K562 (cell line): ENCODE data around the gene NDUFA5. TPM values are rescaled to one million over a fixed set of nuclear protein-coding genes. Genes with fewer than 3 reads are reported as not detected.
A peak's percentile ranks its signal among the peaks of the same experiment; 100 is the strongest.
"Not testable (repeated sequence)": the region's sequence is repeated elsewhere in the genome, so short reads cannot be mapped to it uniquely, and the experiment has no call there.

Experiments
- ATAC-seq: fragments of 200-7000 bp; cut with Tn5 transposase; 3 replicates; pipeline ENCODE4 v1.9.1; 2020; ENCODE audit warnings: moderate library complexity
- BruUV-seq: library from RNA; stranded (reverse); fragments of 400-500 nt; replicated peaks from 2 replicates; lab custom pipeline; 2021; lab: Mats Ljungman, UMichigan
- CTCF ChIA-PET: fragments of 300-600 bp; formaldehyde crosslinking; extraction: SDS; loops from one replicate; lab custom pipeline; 2021; ENCODE audit warnings: low intra/inter-chr PET ratio; lab: Yijun Ruan, JAX
- POLR2A ChIA-PET: fragments of 300-600, 350-650 bp; sonication (Branson Sonifier 250); formaldehyde crosslinking; extraction: SDS; loops from one replicate; lab custom pipeline; 2021; ENCODE audit warnings: antibody characterized with exemption, inconsistent platforms; lab: Yijun Ruan, JAX
- DNase-seq, 4 experiments: peaks; one replicate each; pipeline versions ENCODE4 v3.0.0 to v3.0.0-alpha.2; 2011 to 2018; ENCODE audit warnings: low spot score in 3 of 4, mixed read lengths in 3 of 4; ENCODE audit errors: extremely low read depth in 1 of 4
- FAIRE-seq: peaks from 2 replicates; lab custom pipeline; 2011; peaks lifted over from hg19 to GRCh38; lab: Jason Lieb, UNC
- H2AFZ ChIP-seq: 2 replicates; pipeline ENCODE4 v1.6.0; 2011; ENCODE audit warnings: low read depth, low read length, control low read depth, inconsistent platforms
- H3K27ac ChIP-seq: fragments of 200-600 bp; 3 replicates; pipeline ENCODE4 v1.8.0; 2011; ENCODE audit warnings: low read depth, mild to moderate bottlenecking, control low read depth, inconsistent platforms, low read length, moderate library complexity, mixed read lengths; ENCODE audit errors: extremely low read depth
- H3K27me3 ChIP-seq, 2 experiments: fragments of 300-600 bp in 1 of 2; 2 replicates in 1 of 2; 3 replicates in 1 of 2; pipeline versions ENCODE4 v1.6.0 to v1.8.0; 2011; ENCODE audit warnings: inconsistent platforms in 2 of 2, low read length in 2 of 2, mild to moderate bottlenecking in 1 of 2, mixed read lengths in 1 of 2, moderate library complexity in 1 of 2; ENCODE audit not compliant: control insufficient read depth in 2 of 2, insufficient read depth in 2 of 2
- H3K36me3 ChIP-seq: fragments of 300-600 bp; 3 replicates; pipeline ENCODE4 v1.8.0; 2011; ENCODE audit warnings: mild to moderate bottlenecking, low read length, inconsistent platforms; ENCODE audit not compliant: control insufficient read depth, insufficient read depth
- H3K4me1 ChIP-seq, 2 experiments: fragments of 200-600 bp in 1 of 2; replicated peaks in 1 of 2; 2 replicates in 1 of 2; 3 replicates in 1 of 2; pipeline versions ENCODE4 v1.5.1 to v1.8.0; 2011; ENCODE audit warnings: inconsistent platforms in 2 of 2, low read length in 2 of 2, mild to moderate bottlenecking in 1 of 2, mixed read lengths in 1 of 2, moderate library complexity in 1 of 2; ENCODE audit not compliant: control insufficient read depth in 2 of 2, insufficient read depth in 2 of 2
- H3K4me2 ChIP-seq: 2 replicates; pipeline ENCODE4 v1.6.1; 2011; ENCODE audit warnings: low read length, control low read depth, inconsistent platforms, mixed read lengths; ENCODE audit not compliant: insufficient read depth
- H3K4me3 ChIP-seq: fragments of 200-600 bp; sonication (generic), shearing (Covaris generic); 2 replicates; pipeline ENCODE4 v1.5.1; 2016; ENCODE audit warnings: control low read depth, inconsistent platforms
- H3K79me2 ChIP-seq: fragments of 200-600 bp; 3 replicates; pipeline ENCODE4 v1.8.0; 2011; ENCODE audit warnings: low read length, inconsistent platforms; ENCODE audit not compliant: control insufficient read depth, insufficient read depth
- H3K9ac ChIP-seq, 2 experiments: 2 replicates each; pipeline versions ENCODE4 v1.6.0 to v1.6.1; 2011; ENCODE audit warnings: low read depth in 2 of 2, low read length in 2 of 2, control low read depth in 1 of 2, inconsistent platforms in 1 of 2, mild to moderate bottlenecking in 1 of 2, mixed read lengths in 1 of 2; ENCODE audit not compliant: insufficient read depth in 1 of 2
- H3K9me1 ChIP-seq: one replicate; pipeline ENCODE4 v1.6.0; 2011; ENCODE audit warnings: inconsistent platforms, mild to moderate bottlenecking, low read length, moderate library complexity; ENCODE audit not compliant: control insufficient read depth, insufficient read depth
- H3K9me3 ChIP-seq: replicated peaks from 2 replicates; pipeline ENCODE4 v1.5.1; 2011; ENCODE audit warnings: low read depth, low read length, inconsistent platforms; ENCODE audit not compliant: control insufficient read depth, insufficient read depth
- H4K20me1 ChIP-seq: replicated peaks from 2 replicates; pipeline ENCODE4 v1.6.1; 2011; ENCODE audit warnings: low read length, inconsistent platforms, mixed read lengths; ENCODE audit not compliant: control insufficient read depth, insufficient read depth
- CEBPG ChIP-seq, 3 experiments: fragments of 200-800 bp in 1 of 3; sonication (Bioruptor generic) in 1 of 3; sonication (generic) in 1 of 3; formaldehyde crosslinking in 1 of 3; IDR thresholded peaks in 2 of 3; conservative IDR thresholded peaks in 1 of 3; 2 replicates each; pipeline versions ENCODE4 v1.6.1 to v1.8.0; 2016 to 2022; ENCODE audit warnings: missing compliant biosample characterization in 2 of 3, missing genetic modification characterization in 2 of 3, mild to moderate bottlenecking in 1 of 3, missing genetic modification reagents in 1 of 3
- CTBP1 ChIP-seq: fragments of 450-650 bp; IDR thresholded peaks from 2 replicates; pipeline ENCODE4 v1.6.1; 2016; ENCODE audit warnings: borderline replicate concordance
- HDAC1 ChIP-seq, 2 experiments: fragments of 450-650 bp; IDR thresholded peaks; 2 replicates each; pipeline ENCODE4 v1.6.1; 2016 to 2017; ENCODE audit warnings: inconsistent platforms in 1 of 2, mild to moderate bottlenecking in 1 of 2, moderate library complexity in 1 of 2
- HDAC2 ChIP-seq: fragments of 450-650 bp; IDR thresholded peaks from 2 replicates; pipeline ENCODE4 v1.6.1; 2016; ENCODE audit warnings: mild to moderate bottlenecking
- JUND ChIP-seq, 2 experiments: IDR thresholded peaks; 2 replicates in 1 of 2; 3 replicates in 1 of 2; pipeline ENCODE4 v1.6.1; 2011; ENCODE audit warnings: borderline replicate concordance in 2 of 2, low read depth in 2 of 2, low read length in 2 of 2, improper control_type of control experiment in 1 of 2, missing biosample characterization in 1 of 2, missing genetic modification characterization in 1 of 2, missing genetic modification reagents in 1 of 2
- KDM1A ChIP-seq, 2 experiments: fragments of 450-650 bp; IDR thresholded peaks; 2 replicates each; pipeline ENCODE4 v1.6.1; 2016; ENCODE audit warnings: mild to moderate bottlenecking in 2 of 2
- LCOR ChIP-seq: sonication (generic); formaldehyde crosslinking; IDR thresholded peaks from 2 replicates; pipeline ENCODE4 v1.8.0; 2022; ENCODE audit warnings: mild to moderate bottlenecking, missing genetic modification reagents
- NR2C2 ChIP-seq, 2 experiments: fragments of 200-800 bp in 1 of 2; sonication (Bioruptor generic) in 1 of 2; sonication (generic) in 1 of 2; formaldehyde crosslinking in 1 of 2; IDR thresholded peaks; 2 replicates each; pipeline versions ENCODE4 v1.6.1 to v1.8.0; 2016 to 2022; ENCODE audit warnings: mild to moderate bottlenecking in 1 of 2, missing compliant biosample characterization in 1 of 2, missing genetic modification characterization in 1 of 2, missing genetic modification reagents in 1 of 2
- RREB1 ChIP-seq: fragments of 250-450 bp; sonication (Bioruptor Pico); IDR thresholded peaks from 2 replicates; pipeline ENCODE4 v1.4.0; 2020
- ZBTB11 ChIP-seq, 3 experiments: fragments of 200-800 bp in 1 of 3; fragments of 250-450 bp in 1 of 3; fragments of 450-650 bp in 1 of 3; sonication (Bioruptor Pico) in 1 of 3; sonication (Bioruptor generic) in 1 of 3; formaldehyde crosslinking in 1 of 3; IDR thresholded peaks; 2 replicates each; pipeline versions ENCODE4 v1.6.1 to v1.8.0; 2016 to 2022; ENCODE audit warnings: mild to moderate bottlenecking in 2 of 3, missing genetic modification characterization in 2 of 3, missing compliant biosample characterization in 1 of 3, moderate library complexity in 1 of 3
- WGBS: fragments of 100-300 bp; shearing (Covaris generic); methylation state at CpG from one replicate; pipeline ENCODE4 v1.1.6; 2016; ENCODE audit warnings: low coverage, mixed read lengths; ENCODE audit not compliant: insufficient coverage; ENCODE audit errors: missing lambda C conversion rate; 5-methylcytosine and 5-hydroxymethylcytosine counted together
- in situ Hi-C: fragments of 300-500 bp; cut with MboI; formaldehyde crosslinking; loops from 4 replicates; pipeline ENCODE4 v1.15.0; 2018; ENCODE audit warnings: inconsistent platforms, mixed read lengths
- intact Hi-C: fragments of 100-400 bp; cut with micrococcal nuclease; formaldehyde crosslinking; loops from 2 replicates; pipeline ENCODE4 v1.14.2; 2022
- polyA plus RNA-seq, 8 experiments: library from polyadenylated mRNA; depleted of rRNA in 4 of 8; stranded (reverse) in 5 of 8; unstranded in 3 of 8; fragments of >200 nt; fragmentation: Nextera tagmentation in 2 of 8; fragmentation: Illumina TruSeq in 1 of 8; extraction: Ambion mirVana in 2 of 8; extraction: Trizol in 1 of 8; gene quantifications; 2 replicates each; pipeline versions ENCODE4 v1.2.1 to v1.2.3, GENCODE V29; 2011 to 2014; ENCODE audit warnings: inconsistent platforms in 1 of 8, missing spikeins in 1 of 8
- total RNA-seq, 7 experiments: library from RNA; depleted of rRNA in 6 of 7; stranded (reverse); fragments of >200 nt in 6 of 7; fragmentation: Illumina TruSeq in 2 of 7; extraction: Trizol in 2 of 7; gene quantifications; 2 replicates each; pipeline versions ENCODE4 v1.2.1 to v1.2.3, GENCODE V29; 2011 to 2021; ENCODE audit warnings: low replicate concordance in 1 of 7

NDUFA5 gene
- total and polyA plus RNA-seq, 9 of the 15 experiments (the other 6 are each of a cell fraction or from before 2014, with no cell fraction given) = 155 to 677 (median 269) TPM

- Histone ChIP-seq H3K27ac (peak overlapping the region; percentile 74), H3K9ac (peak overlapping the region; percentile 59 to 68; a peak in 2 of 4 replicates), H3K4me3 (peak overlapping the region; percentile 69), H3K4me2 (peak overlapping the region; percentile 74), H3K4me1 (peaks cover 9 to 18% of the 10 kb centered on the region in 2 experiments), H3K79me2 (peaks cover 14% of the 10 kb centered on the region; the same call in 2 of the 3 replicates), H2AFZ (peak overlapping the region; percentile 41)
- BruUV-seq; H3K27me3 ChIP-seq; CTCF ChIA-PET; H4K20me1 ChIP-seq; H3K36me3 ChIP-seq; POLR2A ChIA-PET; in situ Hi-C loops; H3K9me3 ChIP-seq; intact Hi-C loops; H3K9me1 ChIP-seq; TF ChIP-seq NR2C2 (CRISPR knock-in tag; IDR thresholded peaks at IDR 0.05); JUND (tag; IDR thresholded peaks at IDR 0.05; ENCODE audit: borderline replicate concordance, low read depth, low read length); CEBPG (CRISPR knock-in tag; IDR thresholded peaks at IDR 0.05): not testable (repeated sequence)
- FAIRE-seq (peak; percentile 58), DNase-seq (peak in 1 of 4 experiments; percentile 45), ATAC-seq (peak; percentile 45)
- WGBS = 0% methylated on average over 5 of the region's 14 CpGs
- TF ChIP-seq HDAC2 = peak; percentile 23; the same call in 1 of the 2 replicates
- peak; percentile 51; the same call in 1 of the 2 replicates for TF ChIP-seq NR2C2 (tag; IDR thresholded peaks at IDR 0.05)
- 0 out of 2 replicates have a peak, but pooled peaks have one; percentile 0 for TF ChIP-seq JUND (IDR thresholded peaks at IDR 0.05; ENCODE audit: borderline replicate concordance, low read depth, low read length)
- TF ChIP-seq LCOR (CRISPR knock-in tag) = 0 out of 2 replicates have a peak, but pooled peaks have one; percentile 4
- TF ChIP-seq ZBTB11 (CRISPR knock-in tag; IDR thresholded peaks at IDR 0.05) = 0 out of 6 replicates have a peak, but pooled peaks of 1 of the 3 experiments have one; percentile 28
- TF ChIP-seq KDM1A (IDR thresholded peaks at IDR 0.05) = peak; percentile 59 to 76
- TF ChIP-seq CTBP1 = peak; percentile 55
- peak in 1 of 2 experiments; percentile 29; a peak in 1 of 4 replicates for TF ChIP-seq CEBPG (tag; conservative IDR thresholded peaks at IDR 0.05 in 1 of 2, IDR thresholded peaks at IDR 0.05 in 1 of 2)
- peak; percentile 34; the same call in 1 of the 2 replicates for TF ChIP-seq RREB1 (CRISPR knock-in tag)
- TF ChIP-seq HDAC1 (IDR thresholded peaks at IDR 0.05) = peak in 1 of 2 experiments; percentile 30; a peak in 1 of 4 replicates
Measured at GRCh38 chr7:123532343-123532742, 25.3 kb downstream of the NDUFA5 start.
